Hepatocyte (in vitro differentiated cells): Measurements from ENCODE around the gene NOD2.

Experiments
- CTCF ChIP-seq: fragments of 200-600 bp; sonication (generic); IDR thresholded peaks from 2 replicates; pipeline ENCODE4 v1.5.1; 2016; ENCODE audit warnings: antibody characterized with exemption, mild to moderate bottlenecking; ENCODE audit not compliant: poor library complexity
- EZH2 ChIP-seq: fragments of 200-600 bp; sonication (generic); IDR thresholded peaks from 2 replicates; pipeline ENCODE4 v1.6.1; 2016; ENCODE audit warnings: antibody characterized with exemption, mild to moderate bottlenecking, borderline replicate concordance
- EZH2phosphoT487 ChIP-seq: fragments of 200-600 bp; sonication (generic); IDR thresholded peaks from one replicate; pipeline ENCODE4 v1.6.1; 2018; ENCODE audit warnings: antibody characterized with exemption, mild to moderate bottlenecking, low read depth, moderate library complexity; ENCODE audit not compliant: unreplicated experiment, severe bottlenecking

GRCh38 chr16:50742576-50743200 is 49.3 kb downstream of the NOD2 start:
- no peak for TF ChIP-seq EZH2
- TF ChIP-seq CTCF, result no peak
- no peak for TF ChIP-seq EZH2phosphoT487
